Stimulated activated CD8-positive, alpha-beta memory T cell treated with anti-CD3 and anti-CD28 coated beads, Interleukin-2, amount 100 ng/mL, for 1 hour (primary cell): ENCODE measurements around the gene RNF5.

ENCODE experiments used
- DNase-seq, 2 donors: peaks; one replicate each; pipeline ENCODE4 v3.0.0-alpha.2; 2020; ENCODE audit warnings: low read depth in 2 of 2

Gene RNF5

DNA sequence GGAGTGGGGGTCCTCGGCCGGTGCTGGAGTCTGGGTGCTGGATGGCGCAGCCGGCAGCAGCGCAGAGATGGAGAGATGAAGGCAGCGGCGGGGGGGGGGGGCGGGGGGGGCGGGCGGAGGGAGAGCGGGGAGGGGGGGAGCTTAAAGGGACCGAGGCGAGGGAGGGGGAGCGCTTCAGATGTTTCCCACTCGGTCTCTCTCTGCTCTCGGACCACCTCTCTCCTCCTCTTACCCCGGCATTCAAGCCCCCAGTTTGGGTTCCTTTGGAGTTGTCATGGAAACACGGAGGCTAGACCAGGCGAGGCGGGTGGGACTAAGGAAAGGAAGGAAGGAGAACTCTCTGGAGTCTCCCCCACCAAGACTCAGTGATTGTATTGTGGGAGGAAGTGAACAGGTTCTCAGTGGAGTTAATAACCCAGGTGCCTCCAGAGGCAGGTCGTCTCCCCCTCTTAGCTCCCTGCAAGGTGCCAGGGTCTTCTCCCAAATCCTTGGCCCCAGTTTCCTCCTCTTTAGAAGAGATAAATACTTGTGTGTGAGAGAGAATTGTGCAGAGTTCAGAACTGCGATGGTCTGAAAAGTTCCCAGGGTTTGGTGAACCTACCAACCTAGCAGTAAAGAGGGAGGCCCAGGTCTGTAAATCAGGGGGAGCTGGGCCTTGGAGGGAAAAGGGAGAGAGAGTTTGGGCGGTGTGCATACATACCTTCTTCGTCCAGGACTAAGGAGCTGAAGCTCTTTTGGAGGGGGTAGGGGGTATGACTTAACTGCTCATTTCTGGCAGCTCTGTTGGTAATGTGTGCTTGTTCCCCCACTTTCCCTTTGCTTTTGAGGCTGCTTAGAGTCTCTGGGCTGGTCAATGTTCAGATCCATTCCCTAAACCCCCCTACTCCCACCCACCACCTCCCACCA is 26.1 kb upstream of the RNF5 start, which contains the start of gene PRRT1:
TSS of gene PRRT1 (minus strand) at position 77 of the 906 bp plus-strand sequence. CDS start 112 bp downstream, outside the sequence.
- no peak for DNase-seq

DNA sequence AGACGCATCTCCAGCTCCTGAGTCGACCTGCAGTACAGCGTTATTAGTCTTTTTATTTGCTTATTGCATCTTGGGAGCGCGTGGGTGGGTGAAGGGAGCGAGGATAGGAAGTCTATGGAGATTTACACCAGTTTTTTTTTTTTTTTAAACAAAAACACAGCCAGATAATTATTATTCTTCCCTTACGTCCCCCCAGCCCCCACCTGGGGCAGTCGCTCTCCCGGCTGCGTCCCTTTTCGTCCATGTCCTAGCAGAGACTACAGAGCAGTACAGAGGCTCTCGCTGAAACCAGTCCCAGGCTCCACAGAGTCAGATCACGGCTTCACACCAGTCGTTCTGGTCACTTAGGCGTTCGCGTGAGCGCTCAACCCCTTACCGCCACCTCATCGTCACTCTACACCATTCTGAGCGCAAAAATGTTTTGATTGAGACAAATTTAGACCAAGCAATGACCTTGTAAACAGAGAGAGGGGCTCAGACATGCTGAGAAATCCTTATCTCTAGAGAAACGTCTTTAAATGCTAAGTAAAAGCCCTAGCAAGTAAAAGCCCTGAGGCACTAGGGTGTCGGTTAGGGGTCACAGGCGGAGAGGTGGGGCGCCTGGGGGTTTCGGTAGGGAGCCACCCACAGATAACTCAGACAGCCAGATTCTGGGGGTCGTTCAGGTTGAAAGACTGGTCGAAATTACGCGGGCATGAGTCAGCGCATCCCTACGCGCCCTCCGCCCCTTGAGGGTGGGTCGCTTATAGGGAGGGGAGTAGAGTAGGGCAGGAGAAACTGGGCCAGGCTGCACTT is 25.2 kb upstream of the RNF5 start:
- DNase-seq, result no peak

DNA sequence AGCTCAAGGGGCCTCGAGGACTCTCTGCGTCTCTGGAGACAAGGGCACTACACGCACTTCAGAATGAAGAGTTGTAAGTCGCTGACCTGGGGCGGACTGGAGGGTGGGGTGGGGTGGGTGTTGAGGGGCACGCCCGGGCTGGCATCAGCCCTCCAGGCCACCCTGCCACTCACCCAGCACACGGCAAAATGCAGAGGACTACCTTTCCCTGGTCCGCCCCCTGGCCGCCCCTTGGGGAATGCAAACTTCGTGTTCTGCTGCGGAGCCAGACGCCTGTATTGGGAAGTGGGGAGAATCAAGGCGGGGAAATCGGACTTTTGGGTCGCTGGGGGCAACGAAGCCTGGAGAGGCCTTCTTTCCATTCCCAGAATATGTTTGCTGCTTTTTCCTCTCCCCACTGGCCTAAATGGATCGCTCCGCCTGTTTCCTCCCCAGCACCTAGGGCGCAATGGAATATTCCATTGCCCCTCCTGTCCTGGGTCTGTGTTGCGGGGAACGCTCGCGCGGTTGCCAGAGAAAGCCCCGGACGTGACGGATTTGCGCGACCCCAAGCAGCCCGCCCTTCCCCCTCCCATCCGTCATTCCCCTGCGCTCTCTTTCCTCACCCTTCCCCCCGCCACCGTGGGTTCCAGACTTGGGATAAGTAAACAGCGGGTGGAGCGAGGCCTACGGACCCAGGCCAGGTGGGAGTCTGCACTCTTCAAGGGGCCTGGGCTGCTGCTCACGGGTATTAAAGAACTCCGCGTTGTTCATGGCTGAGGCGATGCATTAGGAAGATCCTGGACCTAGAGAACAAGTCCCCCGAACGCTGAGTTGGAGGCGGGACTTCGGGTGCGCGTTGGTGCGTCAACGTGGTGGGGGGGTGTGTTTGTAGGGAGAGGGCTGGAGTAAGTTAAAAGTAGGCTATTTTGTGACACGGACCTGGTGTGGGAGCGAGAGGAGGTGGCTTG is 24.4 kb upstream of the RNF5 start, which contains the start of gene PPT2:
TSS of gene PPT2 (plus strand) at position 578 of the 950 bp plus-strand sequence. CDS start 454 bp downstream, outside the sequence.
- peak; percentile 57 to 65 for DNase-seq

DNA sequence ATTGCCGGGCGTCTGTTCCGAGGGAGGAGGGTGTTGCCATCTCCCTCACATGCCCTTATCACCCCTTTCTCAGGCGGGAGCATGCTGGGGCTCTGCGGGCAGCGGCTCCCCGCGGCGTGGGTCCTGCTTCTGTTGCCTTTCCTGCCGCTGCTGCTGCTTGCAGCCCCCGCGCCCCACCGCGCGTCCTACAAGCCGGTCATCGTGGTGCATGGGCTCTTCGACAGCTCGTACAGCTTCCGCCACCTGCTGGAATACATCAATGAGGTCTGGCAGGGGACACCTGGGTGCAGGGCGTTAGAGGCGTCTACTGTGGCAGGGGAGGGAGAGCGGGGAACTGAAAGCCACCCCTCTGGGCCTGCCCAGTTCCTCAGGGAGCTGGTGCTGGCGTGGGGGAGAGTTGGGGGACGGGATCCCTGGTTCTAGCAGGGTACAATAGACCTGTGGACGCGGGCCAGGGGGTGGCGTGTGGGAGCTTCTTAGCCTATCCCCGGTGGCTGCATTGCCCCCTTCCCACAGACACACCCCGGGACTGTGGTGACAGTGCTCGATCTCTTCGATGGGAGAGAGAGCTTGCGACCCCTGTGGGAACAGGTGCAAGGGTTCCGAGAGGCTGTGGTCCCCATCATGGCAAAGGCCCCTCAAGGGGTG is 23.6 kb upstream of the RNF5 start:
- peak in 1 of 2 donors; percentile 42 for DNase-seq

GRCh38 chr6:32156891-32157290 is 21.3 kb upstream of the RNF5 start:
- DNase-seq, result no peak

DNA sequence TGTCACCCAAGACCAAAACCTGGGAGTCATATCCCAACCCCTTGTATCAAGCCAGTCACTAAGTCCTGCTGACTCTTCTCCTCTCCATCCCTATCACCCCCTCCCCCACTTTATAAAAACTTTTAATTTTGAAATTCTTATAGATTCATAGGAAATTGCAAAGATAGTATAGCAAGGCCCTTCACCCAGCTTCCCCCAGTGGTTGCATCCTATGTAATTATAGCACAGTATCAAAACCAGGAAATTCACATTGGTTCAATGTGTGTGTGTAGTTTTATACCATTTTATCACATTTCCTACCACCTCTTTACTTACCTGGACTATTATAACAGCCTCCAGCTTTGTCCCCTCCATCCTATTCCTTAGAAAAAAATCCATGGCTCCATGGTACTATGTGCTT is 20.2 kb upstream of the RNF5 start:
- DNase-seq, result no peak

DNA sequence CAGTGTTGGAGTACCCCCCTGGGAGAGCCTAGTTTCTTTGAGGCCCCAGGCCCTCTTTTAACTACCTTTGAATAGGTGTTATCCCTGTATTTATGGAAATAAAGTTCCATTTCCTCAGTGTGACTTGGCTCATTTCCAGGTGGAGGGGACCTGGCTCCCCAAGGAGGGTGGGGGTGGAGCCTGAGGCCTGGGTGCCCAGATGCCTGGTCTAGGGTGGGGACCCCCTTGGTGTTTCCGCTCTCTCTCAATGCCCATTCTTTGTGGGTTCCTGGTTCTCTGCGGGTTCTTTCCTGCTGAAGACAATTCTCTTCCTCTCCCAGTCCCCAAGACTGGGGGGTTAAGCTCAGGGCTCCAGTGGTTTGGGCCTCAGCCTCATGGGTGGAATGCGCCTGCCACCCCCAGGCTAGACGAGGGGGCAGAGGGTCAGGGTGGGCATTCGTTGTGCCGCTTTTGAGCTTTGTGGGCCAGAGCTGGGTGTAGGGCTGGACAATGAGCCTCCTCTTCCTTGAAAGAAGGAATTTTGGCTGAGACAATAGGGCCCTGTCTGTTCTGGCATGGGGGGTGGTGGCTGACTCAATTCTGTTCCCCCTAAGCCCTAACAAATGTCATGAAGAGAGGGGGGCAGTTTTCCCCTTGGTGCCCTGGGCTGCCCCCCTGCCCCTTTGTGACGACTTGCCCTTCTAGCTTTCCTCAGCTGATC is 14.5 kb upstream of the RNF5 start:
- DNase-seq, result no peak

- DNase-seq, result no peak
Observed at GRCh38 chr6:32164295-32164694, 13.9 kb upstream of the RNF5 start, which contains the start of gene EGFL8. Gene EGFL8 (plus strand): TSS chr6:32164595. CDS start chr6:32166166, 1,571 bp downstream.

- DNase-seq, result no peak
Observed at GRCh38 chr6:32166411-32167061, 11.7 kb upstream of the RNF5 start.

DNA sequence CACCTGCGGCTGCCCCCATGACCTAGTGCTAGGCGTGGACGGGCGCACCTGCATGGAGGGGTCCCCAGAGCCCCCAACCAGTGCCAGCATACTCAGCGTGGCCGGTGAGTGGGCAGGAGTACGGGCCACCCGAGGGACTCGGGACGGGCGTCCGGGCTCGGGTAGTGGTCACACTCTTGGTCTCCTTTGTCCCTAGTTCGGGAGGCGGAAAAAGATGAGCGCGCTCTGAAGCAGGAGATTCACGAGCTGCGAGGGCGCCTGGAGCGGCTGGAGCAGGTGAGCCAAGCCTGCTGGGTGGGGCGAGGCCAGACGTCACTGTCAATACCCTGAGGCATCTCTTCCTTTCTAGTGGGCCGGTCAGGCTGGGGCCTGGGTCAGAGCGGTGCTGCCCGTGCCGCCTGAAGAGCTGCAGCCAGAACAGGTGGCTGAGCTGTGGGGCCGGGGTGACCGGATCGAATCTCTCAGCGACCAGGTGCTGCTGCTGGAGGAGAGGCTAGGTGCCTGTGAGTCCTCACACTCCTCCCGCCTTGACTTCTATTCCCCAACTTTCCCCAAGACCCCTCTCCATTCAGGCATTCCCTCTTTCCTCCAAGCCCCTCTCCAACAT is 10.9 kb upstream of the RNF5 start:
- no peak for DNase-seq

DNA sequence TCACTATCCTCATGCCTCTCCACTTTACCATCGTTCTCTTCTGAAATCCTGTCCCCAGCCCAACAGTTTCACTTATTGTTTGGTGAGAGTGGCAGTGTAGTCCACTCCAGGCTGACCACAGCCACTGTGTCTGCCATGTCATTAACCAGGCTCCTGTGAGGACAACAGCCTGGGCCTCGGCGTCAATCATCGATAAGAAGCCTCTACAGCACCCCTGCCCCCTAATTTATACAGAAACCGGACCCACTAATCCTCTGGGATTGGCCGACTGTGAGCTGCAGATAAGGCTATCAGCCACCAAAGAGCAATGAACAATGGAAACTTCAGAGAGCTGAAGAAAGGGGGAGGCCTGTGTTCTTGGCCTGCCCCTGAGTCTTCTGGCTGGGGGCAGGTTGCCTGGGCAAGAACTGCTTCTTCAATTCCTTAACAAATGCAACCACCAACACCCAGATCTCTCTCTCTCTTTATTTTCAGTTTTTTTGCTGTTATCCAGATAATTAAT is 10.4 kb upstream of the RNF5 start:
- no peak for DNase-seq

DNA sequence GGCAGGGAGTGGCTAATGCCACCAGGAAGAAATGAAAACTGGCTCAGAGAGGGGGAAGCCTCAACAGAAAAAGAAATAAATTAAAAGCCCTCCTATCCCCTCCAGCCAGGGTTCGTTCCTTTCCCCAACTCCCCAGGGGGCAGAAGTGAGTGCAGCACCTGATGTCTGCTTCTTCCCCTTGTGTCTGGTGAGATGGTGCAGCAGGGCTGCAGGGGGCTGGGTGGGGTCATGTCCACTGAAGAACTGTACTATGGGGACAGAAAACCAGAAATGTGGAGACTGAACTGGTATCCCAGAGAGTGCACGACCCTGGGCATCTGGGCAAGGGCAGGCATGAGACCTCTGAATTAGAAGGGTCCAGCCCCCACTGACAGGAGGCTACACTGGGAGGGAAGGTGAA is 9.9 kb upstream of the RNF5 start:
- no peak for DNase-seq

GRCh38 chr6:32168807-32169591 is 9.2 kb upstream of the RNF5 start:
- DNase-seq, result no peak

- no peak for DNase-seq
Observed at GRCh38 chr6:32170294-32170693, 7.9 kb upstream of the RNF5 start.

DNA sequence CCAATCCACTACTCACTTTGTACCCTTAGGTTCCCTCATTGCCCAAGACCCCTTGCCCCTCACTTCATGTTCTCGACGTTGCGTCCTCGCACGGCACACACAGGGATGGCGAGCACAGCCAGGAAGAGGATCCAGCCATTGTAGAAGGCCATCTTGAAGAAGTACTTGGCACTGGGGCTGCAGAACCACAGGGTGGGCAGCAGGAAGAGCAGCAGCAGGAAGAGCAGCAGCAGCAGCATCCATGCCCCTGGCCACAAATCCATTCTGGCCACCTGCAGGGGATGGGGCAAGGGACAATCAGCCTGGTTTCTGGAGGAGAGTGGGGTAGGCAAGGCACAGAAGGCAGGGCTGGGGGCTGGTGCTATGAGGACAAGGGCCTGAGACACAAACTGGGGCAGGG is 7.0 kb upstream of the RNF5 start:
- no peak for DNase-seq

- no peak for DNase-seq
Observed at GRCh38 chr6:32173051-32173727, 5.0 kb upstream of the RNF5 start.

DNA sequence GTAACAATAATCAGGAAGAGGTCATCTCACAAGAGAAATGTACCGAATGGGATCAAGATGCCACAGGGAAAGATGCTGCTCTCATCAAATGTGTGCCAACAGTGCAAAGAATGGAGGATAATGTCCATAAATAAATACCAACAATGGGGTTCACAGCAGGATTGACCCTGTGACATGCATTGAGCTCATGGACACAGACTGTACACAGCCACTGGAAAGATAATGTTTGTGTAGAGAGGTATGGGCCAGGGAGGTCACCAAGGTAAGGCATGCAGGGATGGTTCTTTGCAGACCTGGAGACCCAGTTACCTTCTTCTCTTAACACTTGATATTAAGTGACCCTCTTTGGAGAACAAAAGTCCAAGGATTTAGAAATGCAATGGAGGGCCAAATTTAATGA is 3.8 kb upstream of the RNF5 start:
- no peak for DNase-seq

- no peak for DNase-seq
Observed at GRCh38 chr6:32175322-32175710, 2.9 kb upstream of the RNF5 start.
